Measurements from ENCODE around the gene PIP5K1B.

DNA sequence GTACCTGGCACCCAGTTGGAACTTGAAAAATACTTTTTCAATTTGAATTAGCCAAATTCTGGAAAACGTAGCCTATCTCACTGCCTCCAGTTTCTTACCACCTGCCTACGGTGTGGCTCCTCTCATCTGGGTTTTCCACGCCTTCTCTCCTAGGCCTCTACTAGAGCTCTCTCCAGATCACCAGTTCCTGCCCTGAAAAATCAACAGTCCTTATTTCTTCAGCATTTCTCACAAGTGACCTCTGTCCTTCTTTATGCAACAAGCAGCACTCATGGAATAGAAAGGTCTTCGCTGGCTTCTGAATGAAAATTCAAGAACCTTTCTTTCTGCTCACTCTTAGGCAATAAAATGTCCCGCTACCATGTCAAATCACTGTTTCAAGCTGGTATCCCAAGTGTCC, 64.8 kb downstream of the PIP5K1B start:
- no peak for TF ChIP-seq ZFP3 (CRISPR knock-in tag; IDR thresholded peaks at IDR 0.05)
- TF ChIP-seq, protein P1, sequence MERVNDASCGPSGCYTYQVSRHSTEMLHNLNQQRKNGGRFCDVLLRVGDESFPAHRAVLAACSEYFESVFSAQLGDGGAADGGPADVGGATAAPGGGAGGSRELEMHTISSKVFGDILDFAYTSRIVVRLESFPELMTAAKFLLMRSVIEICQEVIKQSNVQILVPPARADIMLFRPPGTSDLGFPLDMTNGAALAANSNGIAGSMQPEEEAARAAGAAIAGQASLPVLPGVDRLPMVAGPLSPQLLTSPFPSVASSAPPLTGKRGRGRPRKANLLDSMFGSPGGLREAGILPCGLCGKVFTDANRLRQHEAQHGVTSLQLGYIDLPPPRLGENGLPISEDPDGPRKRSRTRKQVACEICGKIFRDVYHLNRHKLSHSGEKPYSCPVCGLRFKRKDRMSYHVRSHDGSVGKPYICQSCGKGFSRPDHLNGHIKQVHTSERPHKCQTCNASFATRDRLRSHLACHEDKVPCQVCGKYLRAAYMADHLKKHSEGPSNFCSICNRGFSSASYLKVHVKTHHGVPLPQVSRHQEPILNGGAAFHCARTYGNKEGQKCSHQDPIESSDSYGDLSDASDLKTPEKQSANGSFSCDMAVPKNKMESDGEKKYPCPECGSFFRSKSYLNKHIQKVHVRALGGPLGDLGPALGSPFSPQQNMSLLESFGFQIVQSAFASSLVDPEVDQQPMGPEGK (CRISPR knock-in tag; IDR thresholded peaks at IDR 0.05; ENCODE audit: borderline replicate concordance), result no peak
- no peak for TF ChIP-seq ESRRG (CRISPR knock-in tag; IDR thresholded peaks at IDR 0.05)
- no peak for TF ChIP-seq RARB (CRISPR knock-in tag; IDR thresholded peaks at IDR 0.05)
- no peak for TF ChIP-seq GLIS3 (CRISPR knock-in tag; IDR thresholded peaks at IDR 0.05)

Measured in SK-N-SH treated with all-trans-retinoic acid at 6 μM for 48 hours (cell line).